ENCODE measurements around the gene TMEM179B. TPM values are rescaled to one million over a fixed set of nuclear protein-coding genes. Genes with fewer than 3 reads are reported as not detected.

TMEM179B gene
- total and polyA plus RNA-seq, 2 of the 13 experiments (the other 11 are each of a cell fraction or from before 2014, with no cell fraction given) = 24.8 to 25.7 TPM

GRCh38 chr11:62791501-62792201 is 4.4 kb downstream of the TMEM179B start, which contains the start of gene TMEM223 (continued):
- no peak for TF ChIP-seq MLXIP (CRISPR knock-in tag; IDR thresholded peaks at IDR 0.05; ENCODE audit: borderline replicate concordance)
- no peak for TF ChIP-seq SMARCE1 (IDR thresholded peaks at IDR 0.05; ENCODE audit: borderline replicate concordance)
- TF ChIP-seq ZNF121 (CRISPR knock-in tag; IDR thresholded peaks at IDR 0.05) = 0 out of 2 replicates have a peak, but pooled peaks have one; percentile 22
- TF ChIP-seq CENPX (CRISPR knock-in tag; IDR thresholded peaks at IDR 0.05) = no peak
- peak; percentile 50; the same call in 1 of the 2 replicates for TF ChIP-seq ZSCAN25 (CRISPR knock-in tag; IDR thresholded peaks at IDR 0.05)
- TF ChIP-seq JARID2 (CRISPR knock-in tag; IDR thresholded peaks at IDR 0.05; ENCODE audit: insufficient replicate concordance) = no peak
- TF ChIP-seq, protein P1, sequence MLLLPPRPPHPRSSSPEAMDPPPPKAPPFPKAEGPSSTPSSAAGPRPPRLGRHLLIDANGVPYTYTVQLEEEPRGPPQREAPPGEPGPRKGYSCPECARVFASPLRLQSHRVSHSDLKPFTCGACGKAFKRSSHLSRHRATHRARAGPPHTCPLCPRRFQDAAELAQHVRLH (CRISPR knock-in tag; IDR thresholded peaks at IDR 0.05; ENCODE audit: borderline replicate concordance, low read depth) = peak; percentile 89
- no peak for TF ChIP-seq SIX1 (CRISPR knock-in tag; IDR thresholded peaks at IDR 0.05; ENCODE audit: borderline replicate concordance)
- peak; percentile 57; the same call in 1 of the 2 replicates for TF ChIP-seq HOXA3 (CRISPR knock-in tag; IDR thresholded peaks at IDR 0.05)
- TF ChIP-seq ZNF207 (IDR thresholded peaks at IDR 0.05; ENCODE audit: borderline replicate concordance) = no peak
- no peak for TF ChIP-seq JUN (CRISPR knock-in tag; IDR thresholded peaks at IDR 0.05)
- TF ChIP-seq ZNF337 (CRISPR knock-in tag; IDR thresholded peaks at IDR 0.05; ENCODE audit: borderline replicate concordance, low read depth) = peak; percentile 83; the same call in 1 of the 2 replicates
- peak; percentile 70 for TF ChIP-seq ZNF768 (CRISPR knock-in tag; IDR thresholded peaks at IDR 0.05)
- TF ChIP-seq ATF4 (CRISPR knock-in tag; IDR thresholded peaks at IDR 0.05) = no peak
- no peak for TF ChIP-seq TP53 (CRISPR knock-in tag; conservative IDR thresholded peaks at IDR 0.05)
- no peak for TF ChIP-seq MTA3 (CRISPR knock-in tag; IDR thresholded peaks at IDR 0.05)
- no peak for TF ChIP-seq NFE2L2 (IDR thresholded peaks at IDR 0.05; ENCODE audit: low read length)
- 0 out of 2 replicates have a peak, but pooled peaks have one; percentile 61 for TF ChIP-seq BRD4 (CRISPR knock-in tag; IDR thresholded peaks at IDR 0.05)
- TF ChIP-seq ZNF101 (CRISPR knock-in tag; IDR thresholded peaks at IDR 0.05; ENCODE audit: borderline replicate concordance, low read depth) = no peak
- TF ChIP-seq ZNF558 (CRISPR knock-in tag; IDR thresholded peaks at IDR 0.05; ENCODE audit: borderline replicate concordance) = peak; percentile 65; the same call in 1 of the 2 replicates
- TF ChIP-seq PLSCR1 (CRISPR knock-in tag; IDR thresholded peaks at IDR 0.05; ENCODE audit: borderline replicate concordance) = no peak
- TF ChIP-seq SETDB1 (CRISPR knock-in tag; IDR thresholded peaks at IDR 0.05; ENCODE audit: borderline replicate concordance) = no peak
- TF ChIP-seq, protein P2, sequence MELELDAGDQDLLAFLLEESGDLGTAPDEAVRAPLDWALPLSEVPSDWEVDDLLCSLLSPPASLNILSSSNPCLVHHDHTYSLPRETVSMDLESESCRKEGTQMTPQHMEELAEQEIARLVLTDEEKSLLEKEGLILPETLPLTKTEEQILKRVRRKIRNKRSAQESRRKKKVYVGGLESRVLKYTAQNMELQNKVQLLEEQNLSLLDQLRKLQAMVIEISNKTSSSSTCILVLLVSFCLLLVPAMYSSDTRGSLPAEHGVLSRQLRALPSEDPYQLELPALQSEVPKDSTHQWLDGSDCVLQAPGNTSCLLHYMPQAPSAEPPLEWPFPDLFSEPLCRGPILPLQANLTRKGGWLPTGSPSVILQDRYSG (CRISPR knock-in tag; IDR thresholded peaks at IDR 0.05) = no peak
- 0 out of 2 replicates have a peak, but pooled peaks have one; percentile 22 for TF ChIP-seq ZFP82 (CRISPR knock-in tag; IDR thresholded peaks at IDR 0.05; ENCODE audit: borderline replicate concordance)
